ENCODE results near the gene TCIRG1. TPM values are rescaled to one million over a fixed set of nuclear protein-coding genes. Genes with fewer than 3 reads are reported as not detected.

TCIRG1 gene
- total RNA-seq, 1 donor from 2014 or later = 33.6 TPM

- Mint-ChIP-seq H3K9me3 (ENCODE audit: low read depth) (no peaks in the 10 kb centered on the region), H3K4me3 (ENCODE audit: low read depth) (no peak overlapping the region), H3K36me3 (ENCODE audit: insufficient read depth) (peaks cover 1% of the 10 kb centered on the region), H3K27me3 (peaks cover 33% of the 10 kb centered on the region), H3K27ac (no peak overlapping the region), H3K4me1 (ENCODE audit: low read depth) (no peaks in the 10 kb centered on the region)
- no peak for TF ChIP-seq CTCF (IDR thresholded peaks at IDR 0.05; ENCODE audit: unreplicated experiment)
- DNase-seq (ENCODE audit: low spot score, unreplicated experiment) = no peak
Measured at GRCh38 chr11:67996051-67996450, 42.8 kb upstream of the TCIRG1 start.

GRCh38 chr11:67996622-67997474, 42.0 kb upstream of the TCIRG1 start:
- Mint-ChIP-seq H3K4me3 (ENCODE audit: low read depth) (no peak overlapping the region), H3K27ac (no peak overlapping the region), H3K9me3 (ENCODE audit: low read depth) (no peaks in the 10 kb centered on the region), H3K4me1 (ENCODE audit: low read depth) (no peaks in the 10 kb centered on the region), H3K36me3 (ENCODE audit: insufficient read depth) (peaks cover 1% of the 10 kb centered on the region), H3K27me3 (peaks cover 30% of the 10 kb centered on the region)
- no peak for DNase-seq (ENCODE audit: low spot score, unreplicated experiment)
- TF ChIP-seq CTCF (IDR thresholded peaks at IDR 0.05; ENCODE audit: unreplicated experiment) = no peak

GRCh38 chr11:67997475-67997921, 41.3 kb upstream of the TCIRG1 start:
- H3K27ac Mint-ChIP-seq = no peak overlapping the region
- TF ChIP-seq CTCF (IDR thresholded peaks at IDR 0.05; ENCODE audit: unreplicated experiment) = no peak

GRCh38 chr11:67998150-67999045, 40.4 kb upstream of the TCIRG1 start:
- no peak for TF ChIP-seq CTCF (IDR thresholded peaks at IDR 0.05; ENCODE audit: unreplicated experiment)
- Mint-ChIP-seq H3K4me1 (ENCODE audit: low read depth) (peaks cover 2% of the 10 kb centered on the region), H3K27ac (no peak overlapping the region), H3K27me3 (peaks cover 31% of the 10 kb centered on the region), H3K4me3 (ENCODE audit: low read depth) (no peak overlapping the region), H3K36me3 (ENCODE audit: insufficient read depth) (peaks cover 1% of the 10 kb centered on the region), H3K9me3 (ENCODE audit: low read depth) (no peaks in the 10 kb centered on the region)
- DNase-seq (ENCODE audit: low spot score, unreplicated experiment) = no peak

More at GRCh38 chr11:67997475-67997921, 41.3 kb upstream of the TCIRG1 start:
- no peak for DNase-seq (ENCODE audit: low spot score, unreplicated experiment)
- H3K36me3 Mint-ChIP-seq (ENCODE audit: insufficient read depth) = peaks cover 1% of the 10 kb centered on the region
- no peaks in the 10 kb centered on the region for H3K9me3 Mint-ChIP-seq (ENCODE audit: low read depth)
- no peak overlapping the region for H3K4me3 Mint-ChIP-seq (ENCODE audit: low read depth)
- peaks cover 29% of the 10 kb centered on the region for H3K27me3 Mint-ChIP-seq
- H3K4me1 Mint-ChIP-seq (ENCODE audit: low read depth) = peaks cover 2% of the 10 kb centered on the region

GRCh38 chr11:67999201-67999629, 39.6 kb upstream of the TCIRG1 start:
- H3K27ac Mint-ChIP-seq = no peak overlapping the region
- TF ChIP-seq CTCF (IDR thresholded peaks at IDR 0.05; ENCODE audit: unreplicated experiment) = no peak
- peaks cover 3% of the 10 kb centered on the region for H3K4me1 Mint-ChIP-seq (ENCODE audit: low read depth)

More at GRCh38 chr11:67999201-67999629, 39.6 kb upstream of the TCIRG1 start:
- no peak overlapping the region for H3K4me3 Mint-ChIP-seq (ENCODE audit: low read depth)
- no peak for DNase-seq (ENCODE audit: low spot score, unreplicated experiment)
- no peaks in the 10 kb centered on the region for H3K9me3 Mint-ChIP-seq (ENCODE audit: low read depth)
- peaks cover 1% of the 10 kb centered on the region for H3K36me3 Mint-ChIP-seq (ENCODE audit: insufficient read depth)
- peaks cover 28% of the 10 kb centered on the region for H3K27me3 Mint-ChIP-seq

All from progenitor cell of endocrine pancreas (in vitro differentiated cells).